HFFc6 (cell line): ENCODE results near the gene C10orf90. TPM values are rescaled to one million over a fixed set of nuclear protein-coding genes. Genes with fewer than 3 reads are reported as not detected.

Experiments used
- DNase-seq: peaks from one replicate; pipeline ENCODE4 v3.0.0-alpha.2; 2018
- H3K27ac Mint-ChIP-seq: 2 replicates; pipeline ENCODE4 v1.8.0; 2020; ENCODE audit warnings: mild to moderate bottlenecking, mixed read lengths
- H3K27me3 Mint-ChIP-seq: 2 replicates; pipeline ENCODE4 v1.8.0; 2021; ENCODE audit warnings: mild to moderate bottlenecking, moderate library complexity, mixed read lengths; ENCODE audit not compliant: insufficient read depth
- H3K36me3 Mint-ChIP-seq: 2 replicates; pipeline ENCODE4 v1.8.0; 2021; ENCODE audit warnings: low read depth, mixed read lengths
- H3K4me1 Mint-ChIP-seq: 2 replicates; pipeline ENCODE4 v1.8.0; 2020; ENCODE audit warnings: low read depth, mixed read lengths
- H3K4me3 Mint-ChIP-seq: 2 replicates; pipeline ENCODE4 v1.8.0; 2020; ENCODE audit warnings: mild to moderate bottlenecking, moderate library complexity, mixed read lengths
- H3K9me3 Mint-ChIP-seq: 2 replicates; pipeline ENCODE4 v1.8.0; 2020; ENCODE audit warnings: mild to moderate bottlenecking, mixed read lengths
- long read RNA-seq: library from polyadenylated mRNA; unstranded; transcript quantifications from one replicate; pipeline ENCODE4 v2.0.0, GENCODE V29; 2019
- total RNA-seq, 6 experiments: library from RNA; stranded (reverse); fragmentation: NEBNext Ultra II Directional; extraction: Animal tissue kit (Norgen Biotek cat#: 25700); gene quantifications; 2 replicates in 1 of 6; 3 replicates in 5 of 6; pipeline ENCODE4 v1.2.3, GENCODE V29; 2021
- TF ChIP-seq, protein P1 (sequence below): fragments of 200-600 bp; sonication (generic); IDR thresholded peaks from 2 replicates; pipeline ENCODE4 v1.5.0; 2021; ENCODE audit warnings: antibody characterized with exemption, mild to moderate bottlenecking

Gene C10orf90, protein sequence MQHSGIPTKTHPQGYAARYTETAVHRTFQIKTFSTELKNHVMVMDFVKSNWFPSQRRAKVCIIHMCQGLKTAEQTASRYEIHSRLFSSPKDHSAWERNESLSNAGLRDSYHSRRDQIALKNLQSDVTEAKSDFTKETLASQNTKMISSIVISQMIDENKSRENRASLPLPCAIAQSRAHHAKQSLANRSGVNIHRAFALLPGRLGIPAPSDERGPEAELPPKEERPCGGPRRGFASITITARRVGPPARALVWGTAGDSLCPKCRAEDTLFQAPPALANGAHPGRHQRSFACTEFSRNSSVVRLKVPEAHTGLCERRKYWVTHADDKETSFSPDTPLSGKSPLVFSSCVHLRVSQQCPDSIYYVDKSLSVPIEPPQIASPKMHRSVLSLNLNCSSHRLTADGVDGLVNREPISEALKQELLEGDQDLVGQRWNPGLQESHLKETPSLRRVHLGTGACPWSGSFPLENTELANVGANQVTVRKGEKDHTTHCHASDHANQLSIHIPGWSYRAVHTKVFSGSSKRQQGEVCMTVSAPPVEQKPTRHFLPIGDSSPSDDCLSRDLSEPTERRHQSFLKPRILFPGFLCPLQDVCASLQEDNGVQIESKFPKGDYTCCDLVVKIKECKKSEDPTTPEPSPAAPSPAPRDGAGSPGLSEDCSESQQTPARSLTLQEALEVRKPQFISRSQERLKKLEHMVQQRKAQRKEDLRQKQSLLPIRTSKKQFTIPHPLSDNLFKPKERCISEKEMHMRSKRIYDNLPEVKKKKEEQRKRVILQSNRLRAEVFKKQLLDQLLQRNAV
- total RNA-seq, result not detected
- long read RNA-seq, result 0 reads

GRCh38 chr10:126670056-126670894 is at the start of gene C10orf90:
TSS of gene C10orf90 (minus strand) at chr10:126670693. CDS start at chr10:126670480, 213 bp downstream.
- H3K27me3 Mint-ChIP-seq, result no peaks in the 10 kb centered on the region; the same call in 1 of the 2 replicates

GRCh38 chr10:126716366-126716765 is 45.9 kb upstream of the C10orf90 start:
- TF ChIP-seq, protein P1, sequence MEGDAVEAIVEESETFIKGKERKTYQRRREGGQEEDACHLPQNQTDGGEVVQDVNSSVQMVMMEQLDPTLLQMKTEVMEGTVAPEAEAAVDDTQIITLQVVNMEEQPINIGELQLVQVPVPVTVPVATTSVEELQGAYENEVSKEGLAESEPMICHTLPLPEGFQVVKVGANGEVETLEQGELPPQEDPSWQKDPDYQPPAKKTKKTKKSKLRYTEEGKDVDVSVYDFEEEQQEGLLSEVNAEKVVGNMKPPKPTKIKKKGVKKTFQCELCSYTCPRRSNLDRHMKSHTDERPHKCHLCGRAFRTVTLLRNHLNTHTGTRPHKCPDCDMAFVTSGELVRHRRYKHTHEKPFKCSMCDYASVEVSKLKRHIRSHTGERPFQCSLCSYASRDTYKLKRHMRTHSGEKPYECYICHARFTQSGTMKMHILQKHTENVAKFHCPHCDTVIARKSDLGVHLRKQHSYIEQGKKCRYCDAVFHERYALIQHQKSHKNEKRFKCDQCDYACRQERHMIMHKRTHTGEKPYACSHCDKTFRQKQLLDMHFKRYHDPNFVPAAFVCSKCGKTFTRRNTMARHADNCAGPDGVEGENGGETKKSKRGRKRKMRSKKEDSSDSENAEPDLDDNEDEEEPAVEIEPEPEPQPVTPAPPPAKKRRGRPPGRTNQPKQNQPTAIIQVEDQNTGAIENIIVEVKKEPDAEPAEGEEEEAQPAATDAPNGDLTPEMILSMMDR, result no peak
- no peak for DNase-seq
- H3K9me3 Mint-ChIP-seq, result peaks cover 21% of the 10 kb centered on the region; the same call in 1 of the 2 replicates
- no peak overlapping the region for H3K27ac Mint-ChIP-seq
- H3K4me1 Mint-ChIP-seq, result no peaks in the 10 kb centered on the region
- H3K27me3 Mint-ChIP-seq, result peaks cover 5% of the 10 kb centered on the region
- H3K36me3 Mint-ChIP-seq, result no peaks in the 10 kb centered on the region
- no peak overlapping the region for H3K4me3 Mint-ChIP-seq

More at GRCh38 chr10:126670056-126670894, at the start of gene C10orf90:
- DNase-seq, result no peak
- no peaks in the 10 kb centered on the region for H3K4me1 Mint-ChIP-seq
- TF ChIP-seq, protein P1, result no peak
- no peaks in the 10 kb centered on the region for H3K36me3 Mint-ChIP-seq
- peaks cover 29% of the 10 kb centered on the region for H3K9me3 Mint-ChIP-seq
- no peak within 1 kb of the TSS for H3K27ac Mint-ChIP-seq
- no peak within 1 kb of the TSS for H3K4me3 Mint-ChIP-seq

DNA sequence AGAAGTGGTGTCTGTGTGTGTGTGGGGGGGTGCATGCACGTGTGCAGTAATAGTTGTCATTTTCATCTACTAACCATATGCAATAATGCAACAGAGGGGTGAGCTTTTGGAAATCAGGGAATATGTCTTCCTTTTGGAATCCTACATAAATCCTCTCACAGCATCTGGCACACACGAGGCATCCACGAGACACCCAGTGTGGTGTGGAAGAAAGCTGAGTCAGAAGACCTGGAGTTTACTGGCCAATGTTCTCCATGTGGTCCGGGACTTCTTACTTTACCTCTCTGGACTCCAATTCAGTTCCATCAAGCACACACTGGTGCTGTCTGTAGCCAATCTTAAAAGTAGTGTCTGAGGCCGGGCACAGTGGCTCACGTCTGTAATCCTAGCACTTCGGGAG is 43.1 kb upstream of the C10orf90 start:
- Mint-ChIP-seq H3K36me3 (no peaks in the 10 kb centered on the region), H3K4me3 (no peak overlapping the region), H3K9me3 (peaks cover 10% of the 10 kb centered on the region; the same call in 1 of the 2 replicates), H3K4me1 (no peaks in the 10 kb centered on the region), H3K27me3 (peaks cover 11% of the 10 kb centered on the region), H3K27ac (no peak overlapping the region)
- TF ChIP-seq, protein P1, result no peak
- no peak for DNase-seq

DNA sequence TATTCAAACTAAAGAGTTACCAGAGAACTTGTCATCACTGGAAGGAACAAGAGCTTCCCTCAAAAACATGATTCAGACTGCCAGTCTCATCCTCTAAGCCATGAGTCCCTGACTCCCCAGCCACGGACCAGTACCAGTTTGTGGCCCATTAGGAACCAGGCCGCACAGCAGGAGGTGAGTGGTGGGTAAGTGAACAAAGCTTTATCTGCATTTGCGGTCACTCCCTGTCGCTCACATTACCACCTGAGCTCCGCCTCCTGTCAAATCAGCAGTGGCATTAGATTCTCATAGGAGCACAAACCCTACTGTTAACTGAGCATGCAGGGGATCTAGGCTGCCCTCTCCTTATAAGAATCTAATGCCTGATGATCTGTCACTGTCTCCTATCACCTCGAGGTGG is 42.2 kb upstream of the C10orf90 start:
- TF ChIP-seq, protein P1, result no peak
- no peak overlapping the region for H3K27ac Mint-ChIP-seq

More for the DNA sequence above, 42.2 kb upstream of the C10orf90 start:
- no peaks in the 10 kb centered on the region for H3K36me3 Mint-ChIP-seq
- H3K4me3 Mint-ChIP-seq, result no peak overlapping the region
- H3K27me3 Mint-ChIP-seq, result peaks cover 11% of the 10 kb centered on the region
- no peaks in the 10 kb centered on the region for H3K4me1 Mint-ChIP-seq
- peaks cover 4% of the 10 kb centered on the region; the same call in 1 of the 2 replicates for H3K9me3 Mint-ChIP-seq
- DNase-seq, result no peak
